ENCODE data around the gene EPHB2.

The EPHB2 gene

DNA sequence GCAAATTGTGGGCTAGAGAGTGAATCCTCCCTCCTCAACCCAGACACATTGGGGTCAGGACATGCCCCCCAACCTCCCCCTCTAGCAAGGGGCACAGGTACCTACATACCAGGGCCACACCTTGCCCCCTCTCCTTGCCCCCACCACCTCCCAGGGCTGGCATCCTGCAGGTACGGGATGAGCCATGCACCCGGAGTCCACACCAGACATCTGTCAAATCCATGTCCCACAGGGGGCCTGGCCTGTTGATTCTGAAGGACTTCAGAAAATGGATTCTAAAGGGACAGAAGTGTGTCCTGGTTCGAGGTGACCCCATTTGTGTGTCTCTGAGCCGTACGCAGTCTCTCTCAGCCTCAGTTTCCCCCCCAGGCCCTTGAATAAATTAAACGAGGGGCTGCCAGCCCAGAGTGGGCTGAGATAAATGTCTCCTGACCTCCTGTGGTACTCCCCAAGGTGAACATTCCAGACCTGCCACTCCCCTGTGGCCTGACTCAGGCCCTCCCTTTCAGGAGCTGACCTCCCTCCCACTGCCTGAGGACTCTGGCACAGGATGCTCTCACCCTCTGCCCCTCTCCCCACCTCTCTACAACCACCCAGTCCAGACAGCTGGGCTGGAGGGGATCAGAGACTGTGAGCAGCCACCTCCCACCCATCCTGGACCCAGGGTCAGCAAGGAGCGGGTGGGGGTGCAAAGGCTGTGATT lies 94.5 kb downstream of the EPHB2 start:
- DNase-seq = no peak

DNA sequence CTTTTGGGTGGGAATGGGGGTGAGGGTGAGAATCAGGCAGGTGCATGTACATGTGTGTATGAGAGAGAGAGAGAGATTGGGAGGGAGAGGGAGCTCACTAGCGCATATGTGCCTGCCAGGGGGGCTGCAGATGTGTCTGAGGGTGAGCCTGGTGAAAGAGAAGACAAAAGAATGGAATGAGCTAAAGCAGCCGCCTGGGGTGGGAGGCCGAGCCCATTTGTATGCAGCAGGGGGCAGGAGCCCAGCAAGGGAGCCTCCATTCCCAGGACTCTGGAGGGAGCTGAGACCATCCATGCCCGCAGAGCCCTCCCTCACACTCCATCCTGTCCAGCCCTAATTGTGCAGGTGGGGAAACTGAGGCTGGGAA lies 95.0 kb downstream of the EPHB2 start:
- DNase-seq = no peak

GRCh38 chr1:22806584-22806983 lies 95.9 kb downstream of the EPHB2 start:
- DNase-seq = no peak

DNA sequence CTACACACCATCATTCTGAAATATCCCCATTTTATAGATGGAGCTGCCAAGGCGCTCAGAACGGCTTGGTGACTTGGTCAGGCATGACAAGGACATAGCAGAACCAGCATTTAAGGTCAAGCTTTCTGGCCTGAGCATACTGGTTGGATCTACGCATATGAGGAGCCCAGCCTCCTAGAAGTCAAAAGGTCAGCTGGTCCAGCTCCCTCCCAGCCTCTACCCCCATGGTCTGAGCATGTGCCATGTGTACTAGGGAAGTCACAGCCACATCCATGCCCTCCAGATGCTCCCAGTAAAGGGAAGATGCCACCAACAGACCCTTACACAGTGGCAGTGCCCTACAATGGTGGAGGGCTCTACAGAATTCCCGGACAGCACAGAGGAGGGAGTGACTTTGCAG lies 96.7 kb downstream of the EPHB2 start:
- DNase-seq = no peak

- no peak for DNase-seq
These were observed 97.6 kb downstream of the EPHB2 start for GRCh38 chr1:22808186-22808675.

DNA sequence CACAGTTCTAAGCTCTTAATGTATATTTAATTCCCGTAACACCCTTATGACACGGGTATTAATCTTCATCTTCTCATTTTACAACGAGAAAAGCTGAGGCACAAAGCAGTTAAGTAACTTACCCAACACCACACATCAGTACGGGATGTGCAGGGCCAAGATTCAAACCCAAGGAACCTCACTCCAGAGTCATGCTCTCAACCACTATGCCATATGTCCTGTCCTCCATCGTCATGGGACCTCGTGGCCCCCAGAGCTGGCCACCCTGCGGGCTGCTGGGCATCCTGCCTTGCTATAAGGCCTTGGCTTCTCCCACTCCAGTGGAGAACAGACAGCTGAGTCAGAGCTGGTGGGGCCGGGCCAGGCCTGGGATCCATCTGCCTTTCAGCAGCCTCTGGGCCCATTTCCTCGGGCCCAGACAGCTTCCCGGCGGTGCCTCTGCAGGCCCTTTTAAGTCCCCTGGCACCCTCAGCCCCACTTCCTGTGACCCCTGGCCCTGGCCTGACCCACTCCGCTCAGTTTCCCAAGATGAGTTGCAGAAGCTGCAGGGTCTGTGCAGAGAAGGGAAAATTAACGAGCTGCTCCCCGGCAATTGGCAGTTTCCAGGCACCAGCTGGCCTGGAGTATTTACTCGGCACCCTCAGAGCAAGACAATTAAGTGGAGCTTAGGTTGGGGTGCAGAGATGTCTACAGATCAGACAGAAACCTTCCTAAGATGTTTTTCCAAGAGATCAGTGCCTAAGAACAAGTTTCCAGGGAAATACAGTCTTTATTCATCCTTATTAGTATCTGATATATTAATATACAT lies 98.2 kb downstream of the EPHB2 start:
- no peak for DNase-seq

GRCh38 chr1:22809783-22810182 lies 99.1 kb downstream of the EPHB2 start:
- no peak for DNase-seq

- no peak for DNase-seq
These were observed 99.7 kb downstream of the EPHB2 start for GRCh38 chr1:22810378-22810777.

- no peak for DNase-seq
These were observed 101.6 kb downstream of the EPHB2 start for GRCh38 chr1:22812092-22812880.

DNA sequence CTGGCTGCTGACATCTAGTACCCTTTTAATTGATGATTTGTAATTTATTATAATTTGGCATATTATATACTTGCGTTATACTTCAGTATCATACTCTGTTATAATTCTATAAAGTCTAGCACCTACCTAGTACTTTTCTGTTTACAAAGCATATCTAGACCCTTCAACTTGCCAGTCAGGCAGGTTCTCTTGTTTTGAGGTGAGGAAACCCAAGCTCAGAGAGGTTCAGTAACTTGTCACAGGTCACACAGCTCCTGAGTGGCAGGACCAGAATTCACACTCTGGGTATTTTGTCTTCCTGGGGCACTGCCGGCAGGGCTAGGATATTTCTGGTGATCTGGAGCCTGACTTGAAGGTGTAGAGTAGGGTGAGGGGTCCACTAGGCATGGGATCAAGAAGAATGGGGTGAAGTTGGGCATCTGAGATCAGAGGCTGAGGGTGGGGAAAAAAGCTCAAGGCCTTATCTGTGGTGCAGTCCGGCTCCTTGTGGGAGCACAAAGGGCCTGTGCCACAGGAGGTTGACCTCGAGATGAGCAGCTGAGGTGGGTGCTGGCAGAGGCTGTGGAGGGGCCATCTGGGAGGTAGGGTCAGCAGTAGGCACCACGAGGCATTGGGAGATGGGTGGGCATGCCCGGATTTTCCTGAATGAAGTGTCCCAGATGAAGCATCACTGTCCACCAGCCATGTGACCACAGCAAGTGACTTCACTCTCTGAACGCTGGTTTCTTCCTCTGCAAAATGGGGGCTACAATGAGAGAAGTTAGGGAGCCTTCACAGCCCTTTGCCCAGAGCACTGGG lies 102.6 kb downstream of the EPHB2 start:
- DNase-seq = no peak

GRCh38 chr1:22814176-22815042 lies 103.8 kb downstream of the EPHB2 start:
- peak; percentile 1 for DNase-seq

DNA sequence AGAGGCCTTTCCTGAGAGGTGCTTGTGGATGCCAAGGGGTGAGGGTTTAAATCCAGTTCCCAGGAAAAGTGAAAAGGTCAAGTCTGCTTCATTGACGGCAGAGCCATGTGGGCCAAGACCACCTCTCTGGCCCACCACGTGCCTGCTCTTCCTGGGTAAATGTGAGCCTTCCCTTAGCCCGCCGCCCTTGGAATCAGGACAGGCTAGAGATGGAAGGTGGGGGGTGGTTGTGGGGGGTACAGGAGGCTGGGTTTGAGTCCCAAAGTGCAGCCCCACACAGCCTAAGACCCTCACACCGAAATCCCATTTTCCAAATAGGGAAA lies 104.4 kb downstream of the EPHB2 start:
- DNase-seq = no peak

- no peak for DNase-seq
These were observed 104.9 kb downstream of the EPHB2 start for GRCh38 chr1:22815421-22816066.

DNA sequence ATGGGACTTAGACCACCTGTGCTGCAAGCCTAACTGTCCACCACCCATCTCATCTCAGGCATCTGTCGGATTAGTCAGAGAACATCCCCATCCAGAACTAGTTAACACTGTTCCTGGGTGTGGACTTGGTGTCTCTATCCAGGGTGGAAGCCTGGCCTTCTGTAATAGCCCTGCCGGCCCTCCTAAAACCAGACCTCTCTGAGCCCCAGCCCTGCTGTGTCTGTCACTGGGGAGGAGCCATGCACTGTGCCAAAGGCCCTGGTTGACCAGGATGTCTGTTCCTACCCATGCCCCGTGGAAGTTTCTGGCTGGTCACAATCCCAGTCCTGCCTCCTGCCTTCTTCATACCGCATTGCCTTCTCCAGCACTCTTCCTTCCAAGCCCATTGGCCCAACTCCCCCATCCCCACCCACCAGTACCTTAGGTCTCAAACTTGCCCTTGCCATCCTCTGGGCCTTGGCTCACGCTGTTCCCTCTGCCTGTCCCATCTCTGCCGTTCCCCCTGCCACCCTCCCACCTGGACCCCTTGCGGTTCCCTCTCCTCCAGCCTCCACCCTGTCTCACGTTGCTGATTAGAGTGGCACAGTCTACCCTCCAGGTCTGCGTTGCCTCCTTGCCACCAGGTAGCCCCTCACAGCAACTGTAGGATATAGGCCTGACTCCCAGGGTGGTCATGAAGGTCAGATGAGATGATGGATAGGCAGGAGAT lies 105.6 kb downstream of the EPHB2 start:
- DNase-seq = no peak

GRCh38 chr1:22816803-22817202 lies 106.2 kb downstream of the EPHB2 start:
- no peak for DNase-seq

GRCh38 chr1:22817462-22817861 lies 106.8 kb downstream of the EPHB2 start:
- DNase-seq = no peak

DNA sequence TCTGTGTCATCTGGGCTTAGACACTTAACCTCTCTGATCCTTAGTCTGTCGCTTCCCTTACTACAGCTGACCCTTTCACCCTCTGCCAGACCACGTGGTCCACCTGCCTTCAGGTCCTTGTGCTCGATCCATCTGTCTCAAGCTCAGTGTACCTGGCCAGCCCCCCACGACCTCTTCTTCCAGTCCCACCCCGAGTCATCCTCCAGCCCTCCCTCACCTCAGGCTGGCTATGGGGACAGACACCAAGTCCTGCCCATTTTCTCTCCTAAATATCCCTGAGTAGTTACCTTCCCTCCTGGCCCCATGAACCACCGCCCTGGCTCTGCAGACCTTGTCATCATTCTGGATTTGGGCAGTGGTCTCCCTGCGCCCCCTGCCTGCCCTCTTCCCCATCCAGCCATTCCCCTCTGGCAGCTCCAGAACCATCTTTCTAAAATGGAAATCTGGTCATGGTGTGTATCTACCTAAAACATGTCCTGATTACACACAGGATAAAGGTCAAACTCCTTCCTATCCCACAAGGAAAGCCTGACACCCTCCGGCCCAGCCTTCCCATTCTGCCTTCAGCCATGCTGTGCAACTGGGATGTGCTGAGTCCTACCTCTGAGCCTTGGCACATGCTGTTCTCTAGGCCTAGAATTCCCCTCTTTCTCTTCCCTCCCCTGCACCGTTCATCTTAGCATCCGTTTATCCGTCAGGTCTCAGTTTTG lies 107.6 kb downstream of the EPHB2 start:
- DNase-seq = no peak

GRCh38 chr1:22819361-22819760 lies 108.7 kb downstream of the EPHB2 start:
- DNase-seq = no peak

DNA sequence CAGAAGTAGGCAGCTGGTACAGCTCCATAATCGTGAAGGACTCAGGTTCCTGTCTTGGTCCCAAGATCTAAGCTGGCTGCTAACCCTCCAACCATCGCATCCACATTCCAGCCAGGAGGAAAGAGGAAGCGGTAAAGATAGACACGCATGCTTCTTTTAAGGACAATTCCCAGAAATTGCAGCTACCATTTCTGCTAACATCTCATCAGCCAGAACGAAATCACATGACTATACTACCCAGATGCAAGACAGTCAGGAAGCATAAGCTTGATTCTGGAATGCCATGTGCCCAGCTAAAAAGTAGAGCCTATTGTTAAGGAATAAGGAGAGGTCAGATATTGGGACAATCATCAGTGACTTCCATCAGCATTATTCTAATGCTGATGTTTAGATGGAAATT lies 110.4 kb downstream of the EPHB2 start:
- DNase-seq = no peak

DNA sequence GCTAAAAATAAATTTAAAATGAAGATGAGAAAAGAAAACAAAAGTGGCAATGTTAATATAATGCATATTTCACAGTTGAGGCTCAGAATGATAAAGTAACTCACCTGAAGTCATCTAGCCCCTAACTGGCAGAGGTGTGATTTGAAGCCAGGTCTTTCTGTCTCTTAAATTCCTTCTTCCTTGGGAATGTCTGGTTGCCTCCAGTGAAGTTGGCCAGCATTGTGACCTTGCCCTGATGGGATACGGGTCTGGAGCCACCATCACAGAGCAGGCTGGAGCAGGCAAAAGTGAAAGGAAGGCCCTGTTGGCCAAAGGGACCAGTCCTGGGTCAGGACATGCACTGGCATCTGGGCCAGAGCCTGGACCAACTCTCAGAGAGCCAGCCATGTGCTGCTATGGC lies 111.7 kb downstream of the EPHB2 start:
- DNase-seq = no peak

Data from NCI-H774 (cell line).